ENCODE data around the gene SMTNL1. TPM values are rescaled to one million over a fixed set of nuclear protein-coding genes. Genes with fewer than 3 reads are reported as not detected.

SMTNL1 gene
- total RNA-seq, 4 donors from 2014 or later: not detected

DNA sequence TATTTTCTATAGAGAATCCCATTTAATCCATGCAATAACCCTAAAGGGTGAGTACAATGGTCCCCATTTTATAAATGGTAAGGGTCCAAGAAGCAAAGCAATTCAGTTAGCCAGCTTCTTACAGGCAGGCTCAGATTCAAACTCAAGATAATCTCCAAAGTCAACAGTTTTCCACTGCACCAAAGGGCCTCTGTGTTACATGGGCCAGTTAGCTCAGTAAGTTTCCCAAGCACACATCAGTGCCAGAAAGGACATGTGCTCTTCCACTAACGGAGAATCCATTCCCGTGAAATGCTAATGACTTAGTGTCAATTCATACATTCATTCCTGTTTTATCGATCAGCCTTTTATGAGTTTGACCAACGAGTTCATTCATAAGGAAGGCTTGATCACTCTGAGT is 32.9 kb upstream of the SMTNL1 start:
- no peak for DNase-seq (ENCODE audit: low spot score in 2 of 2)
- 82 to 87% methylated on average over 4 of the region's 4 CpGs for WGBS, 2 donors
- TF ChIP-seq POLR2A (IDR thresholded peaks at IDR 0.05): no peak
- TF ChIP-seq, protein P1, sequence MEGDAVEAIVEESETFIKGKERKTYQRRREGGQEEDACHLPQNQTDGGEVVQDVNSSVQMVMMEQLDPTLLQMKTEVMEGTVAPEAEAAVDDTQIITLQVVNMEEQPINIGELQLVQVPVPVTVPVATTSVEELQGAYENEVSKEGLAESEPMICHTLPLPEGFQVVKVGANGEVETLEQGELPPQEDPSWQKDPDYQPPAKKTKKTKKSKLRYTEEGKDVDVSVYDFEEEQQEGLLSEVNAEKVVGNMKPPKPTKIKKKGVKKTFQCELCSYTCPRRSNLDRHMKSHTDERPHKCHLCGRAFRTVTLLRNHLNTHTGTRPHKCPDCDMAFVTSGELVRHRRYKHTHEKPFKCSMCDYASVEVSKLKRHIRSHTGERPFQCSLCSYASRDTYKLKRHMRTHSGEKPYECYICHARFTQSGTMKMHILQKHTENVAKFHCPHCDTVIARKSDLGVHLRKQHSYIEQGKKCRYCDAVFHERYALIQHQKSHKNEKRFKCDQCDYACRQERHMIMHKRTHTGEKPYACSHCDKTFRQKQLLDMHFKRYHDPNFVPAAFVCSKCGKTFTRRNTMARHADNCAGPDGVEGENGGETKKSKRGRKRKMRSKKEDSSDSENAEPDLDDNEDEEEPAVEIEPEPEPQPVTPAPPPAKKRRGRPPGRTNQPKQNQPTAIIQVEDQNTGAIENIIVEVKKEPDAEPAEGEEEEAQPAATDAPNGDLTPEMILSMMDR (IDR thresholded peaks at IDR 0.05): no peak
- no peak overlapping the region for H3K4me3 ChIP-seq (ENCODE audit: low read depth, poor library complexity, severe bottlenecking)
- intact Hi-C loops (cut with DNase I; ENCODE audit: low total_unique reads): no loop called here

DNA sequence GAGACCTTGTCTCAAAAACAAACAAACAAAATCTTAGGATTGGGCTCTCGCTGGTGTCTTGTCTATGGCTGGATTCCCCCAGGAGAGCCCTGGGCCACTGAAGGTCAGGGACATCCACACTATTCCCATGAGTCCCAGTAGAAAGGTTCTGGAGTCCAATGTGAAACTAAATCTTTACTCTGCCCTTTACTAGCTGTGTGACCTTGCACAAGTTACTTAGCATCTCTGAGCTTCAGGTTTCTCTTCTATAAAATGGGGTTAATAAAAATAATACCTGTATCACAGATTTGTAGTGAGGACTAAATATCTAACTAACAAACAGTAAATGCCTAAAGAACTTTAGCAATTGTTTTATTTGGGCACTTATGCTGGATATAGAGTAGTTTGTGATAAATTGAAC is 30.9 kb upstream of the SMTNL1 start:
- H3K4me3 ChIP-seq (ENCODE audit: low read depth, poor library complexity, severe bottlenecking): no peak overlapping the region
- WGBS, 2 donors: 88 to 95% methylated on average over 1 of the region's 1 CpG
- DNase-seq (ENCODE audit: low spot score in 2 of 2): no peak
- TF ChIP-seq, protein P1 (IDR thresholded peaks at IDR 0.05): no peak
- no peak for TF ChIP-seq POLR2A (IDR thresholded peaks at IDR 0.05)
- intact Hi-C loops (cut with DNase I; ENCODE audit: low total_unique reads): no loop called here

DNA sequence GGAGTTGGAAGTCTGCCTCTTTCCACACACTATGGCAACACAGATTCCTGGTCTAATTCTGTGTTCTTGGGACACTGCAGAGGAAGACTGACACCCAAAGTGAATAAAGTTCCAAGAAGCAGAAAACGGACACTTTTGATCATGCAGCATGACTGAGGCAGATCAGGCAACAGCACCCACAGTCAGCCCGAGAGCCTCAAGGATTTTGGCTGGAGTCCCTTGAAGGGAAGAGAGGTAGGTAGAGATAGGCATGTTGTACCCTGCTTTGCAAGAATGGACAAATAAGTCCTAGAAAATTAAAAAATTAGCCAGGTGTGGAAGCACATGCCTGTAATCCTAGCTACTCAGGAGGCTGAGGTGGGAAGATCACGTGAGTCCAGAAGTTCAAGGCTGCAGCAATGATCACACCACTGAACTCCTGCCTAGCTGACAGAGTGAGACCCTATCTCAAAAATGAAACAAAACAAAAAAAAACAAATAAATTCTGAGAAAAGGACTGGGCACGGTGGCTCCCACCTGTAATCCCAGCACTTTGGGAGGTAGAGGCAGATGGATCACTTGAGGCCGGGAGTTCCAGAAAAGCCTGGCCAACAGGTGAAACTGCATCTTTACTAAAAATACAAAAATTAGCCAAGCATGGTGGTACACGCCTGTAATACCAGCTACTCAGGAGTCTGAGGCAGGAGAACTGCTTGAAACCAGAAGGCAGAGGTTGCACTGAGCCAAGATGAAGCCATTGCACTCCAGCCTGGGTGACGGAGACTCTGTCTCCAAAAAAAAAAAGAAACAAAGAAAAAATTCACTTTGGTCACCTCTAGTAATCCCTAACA is 28.8 kb upstream of the SMTNL1 start:
- no peak for DNase-seq (ENCODE audit: low spot score in 2 of 2)
- no peak overlapping the region for H3K4me3 ChIP-seq (ENCODE audit: low read depth, poor library complexity, severe bottlenecking)
- TF ChIP-seq POLR2A (IDR thresholded peaks at IDR 0.05): no peak
- TF ChIP-seq, protein P1 (IDR thresholded peaks at IDR 0.05): no peak
- WGBS, 2 donors: 71 to 82% methylated on average over 7 of the region's 7 CpGs
- intact Hi-C loops (cut with DNase I; ENCODE audit: low total_unique reads): no loop called here

DNA sequence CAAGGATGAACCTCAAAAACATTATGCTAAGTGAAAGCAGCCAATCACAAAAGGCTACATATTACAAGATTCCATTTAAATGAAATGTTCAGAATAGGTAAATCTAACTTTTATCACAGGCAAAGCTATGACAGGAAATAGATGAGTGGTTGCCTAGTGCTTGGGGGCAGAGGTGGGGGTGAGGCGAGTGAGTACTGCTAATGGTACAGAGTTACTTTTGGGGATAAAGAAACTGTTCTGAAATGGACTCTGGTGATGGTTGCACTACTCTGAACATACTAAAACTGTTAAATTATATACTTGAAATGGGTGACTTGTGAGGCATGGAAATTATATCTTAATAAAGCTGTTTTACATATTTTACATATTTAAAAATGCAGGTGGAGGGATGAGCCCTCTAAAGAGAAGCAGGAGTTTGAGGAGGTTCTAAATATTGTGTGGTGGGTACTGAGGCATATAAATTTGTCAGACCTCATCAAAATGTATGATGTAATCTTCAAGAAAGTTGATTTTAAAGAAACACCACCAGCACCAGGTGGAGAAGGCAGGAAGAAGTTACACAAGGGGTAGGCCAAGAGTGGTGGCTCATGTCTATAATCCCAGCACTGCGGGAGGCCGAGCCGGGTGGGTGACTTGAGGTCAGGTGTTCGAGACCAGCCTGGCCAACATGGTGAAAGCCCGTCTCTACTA is 25.5 kb upstream of the SMTNL1 start:
- H3K4me3 ChIP-seq (ENCODE audit: low read depth, poor library complexity, severe bottlenecking): no peak overlapping the region

DNA sequence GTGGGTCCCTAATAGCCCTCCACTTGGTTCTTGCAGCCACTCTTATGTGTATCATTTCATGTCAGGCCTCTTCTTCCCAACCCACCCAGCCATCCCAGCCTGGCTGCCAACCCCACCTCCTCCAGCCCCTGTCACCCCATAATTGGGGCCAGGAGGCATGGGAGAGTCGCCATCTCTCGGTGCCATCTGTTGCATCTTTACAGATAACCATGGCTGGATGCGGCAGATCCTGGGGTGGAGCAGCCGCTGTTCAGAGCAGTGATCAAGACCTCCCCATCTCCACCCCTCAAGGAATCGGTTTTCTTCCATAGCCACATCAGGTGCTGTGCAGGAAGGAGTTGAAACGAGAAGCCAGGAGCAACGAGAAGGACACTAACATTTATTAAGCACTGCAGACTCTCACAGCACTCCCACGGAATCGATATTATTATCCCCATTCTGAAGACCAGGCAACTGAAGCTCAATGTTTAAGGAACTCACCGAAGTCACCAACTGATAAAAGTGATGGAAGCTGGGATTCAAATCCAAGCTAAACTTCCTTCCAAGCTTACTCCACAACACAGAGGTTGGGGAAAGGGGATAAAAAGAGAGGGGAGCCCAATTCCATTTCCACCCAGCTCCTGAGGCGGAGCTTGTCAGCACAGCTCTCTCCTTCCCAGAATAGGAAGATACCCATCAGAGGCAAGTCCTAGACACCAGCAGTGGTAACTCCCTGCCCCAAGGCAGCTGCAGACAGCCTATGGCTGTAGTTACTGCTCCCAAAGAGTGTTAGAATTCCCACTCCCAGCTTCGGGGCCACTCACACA is 24.5 kb upstream of the SMTNL1 start:
- no peak overlapping the region for H3K4me3 ChIP-seq (ENCODE audit: low read depth, poor library complexity, severe bottlenecking)
- intact Hi-C loops (cut with DNase I; ENCODE audit: low total_unique reads): no loop called here
- DNase-seq (ENCODE audit: low spot score in 2 of 2): no peak
- 61 to 63% methylated on average over 12 of the region's 12 CpGs for WGBS, 2 donors
- TF ChIP-seq, protein P1 (IDR thresholded peaks at IDR 0.05): no peak
- TF ChIP-seq POLR2A (IDR thresholded peaks at IDR 0.05): no peak

More for the DNA sequence above, 25.5 kb upstream of the SMTNL1 start:
- intact Hi-C loops (cut with DNase I; ENCODE audit: low total_unique reads): no loop called here
- no peak for DNase-seq (ENCODE audit: low spot score in 2 of 2)
- TF ChIP-seq, protein P1 (IDR thresholded peaks at IDR 0.05): no peak
- TF ChIP-seq POLR2A (IDR thresholded peaks at IDR 0.05): no peak
- WGBS, 2 donors: 88 to 91% methylated on average over 6 of the region's 6 CpGs
